GM21367 (cell line): ENCODE measurements around the gene GNAO1.

ENCODE experiments used
- ATAC-seq: cut with Tn5 transposase; IDR thresholded peaks from one replicate; pipeline ENCODE4 v1.9.1; 2021; ENCODE audit not compliant: unreplicated experiment

Gene GNAO1

DNA sequence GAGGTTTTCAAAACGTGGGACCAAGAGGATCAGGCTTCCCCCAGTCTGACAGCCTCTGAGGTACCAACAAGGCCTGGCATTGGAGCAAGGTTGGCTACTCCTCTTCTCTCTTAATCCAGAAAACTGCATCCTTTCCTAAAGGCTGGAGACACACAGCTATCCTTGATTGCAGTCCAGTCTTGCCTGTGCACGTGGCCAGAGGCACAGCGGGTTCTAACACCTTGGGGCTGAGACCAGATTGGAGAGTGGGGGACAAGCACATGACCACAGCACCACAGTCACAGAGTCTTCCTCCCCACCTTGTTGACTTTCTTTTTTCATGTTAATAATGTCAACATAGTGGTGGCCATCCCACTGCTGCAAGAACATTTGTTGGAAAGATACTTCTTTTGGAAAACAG lies 46.9 kb downstream of the GNAO1 start:
- no peak for ATAC-seq

DNA sequence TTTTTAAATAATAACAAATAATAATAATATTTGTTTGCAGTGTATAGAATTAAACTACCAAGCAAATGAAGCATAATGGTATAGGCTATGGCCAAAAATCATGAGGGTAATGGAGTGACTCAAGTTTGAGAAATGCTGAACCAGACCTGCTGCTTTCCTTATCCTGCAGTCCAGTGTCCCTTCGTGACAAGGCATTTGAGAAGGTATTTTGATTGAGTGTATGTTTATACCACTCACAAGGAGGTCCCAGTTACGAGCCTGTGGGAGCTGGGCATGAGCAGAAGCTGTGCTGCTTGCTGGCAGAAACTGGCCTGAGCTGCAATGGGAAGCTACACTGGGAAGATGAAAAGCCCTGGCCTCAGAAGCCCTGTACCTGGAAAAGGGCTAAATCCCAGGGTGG lies 50.3 kb downstream of the GNAO1 start:
- no peak for ATAC-seq

DNA sequence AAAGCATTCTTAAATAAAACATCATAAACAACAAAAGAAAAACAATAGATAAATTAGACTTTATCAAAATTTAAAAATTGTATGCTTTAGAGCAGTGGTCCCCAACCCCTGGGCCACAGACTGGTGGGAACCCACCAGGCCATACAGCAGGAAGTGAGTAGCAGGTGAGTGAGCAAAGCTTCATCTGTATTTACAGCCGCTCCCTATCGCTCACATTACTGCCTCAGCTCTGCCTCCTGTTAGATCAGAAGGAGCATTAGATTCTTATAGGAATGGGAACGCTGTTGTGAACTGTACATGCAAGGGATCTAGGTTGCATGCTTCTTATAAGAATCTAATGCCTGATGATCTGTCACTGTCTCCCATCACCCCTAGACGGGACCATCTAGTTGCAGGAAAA lies 51.5 kb downstream of the GNAO1 start:
- ATAC-seq = no peak

DNA sequence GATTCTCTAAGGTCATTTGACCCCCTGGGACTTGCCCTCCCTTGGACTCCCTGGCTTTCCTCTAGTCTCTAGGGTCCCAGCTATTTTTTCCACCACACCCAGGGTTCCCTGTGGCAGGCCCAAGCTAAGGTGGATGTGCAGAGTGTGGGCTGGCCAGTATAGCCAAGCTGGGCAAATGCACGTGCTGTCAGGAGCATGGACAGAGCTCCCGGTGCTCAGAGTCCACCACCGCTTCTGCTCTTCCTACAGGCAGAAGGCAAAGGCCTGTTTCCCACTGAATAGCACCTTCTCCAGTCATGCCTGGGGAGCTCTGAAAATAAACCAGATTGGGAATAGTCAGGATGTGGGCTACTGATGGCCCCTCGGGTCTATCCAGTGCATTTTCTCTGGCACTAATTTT lies 53.3 kb downstream of the GNAO1 start:
- ATAC-seq = no peak

DNA sequence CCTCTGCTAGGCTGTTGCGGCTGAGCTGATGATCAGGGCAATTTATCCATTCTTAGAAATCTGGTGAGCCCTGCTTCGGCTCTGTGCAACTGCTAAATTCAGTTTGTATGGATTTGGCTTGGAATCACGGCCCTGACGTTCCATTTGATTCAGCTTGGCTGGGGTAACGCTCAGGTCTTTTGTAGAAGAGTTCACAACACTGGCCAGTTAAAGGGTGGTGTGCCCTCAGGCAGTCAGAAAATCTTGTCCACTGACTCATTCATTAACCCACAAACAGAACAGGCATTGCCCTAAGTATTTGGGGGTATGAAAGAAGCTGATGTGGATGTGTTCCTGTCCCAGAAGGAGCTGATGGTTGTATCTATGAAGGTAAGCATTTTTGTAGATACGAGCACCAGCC lies 53.9 kb downstream of the GNAO1 start:
- no peak for ATAC-seq

DNA sequence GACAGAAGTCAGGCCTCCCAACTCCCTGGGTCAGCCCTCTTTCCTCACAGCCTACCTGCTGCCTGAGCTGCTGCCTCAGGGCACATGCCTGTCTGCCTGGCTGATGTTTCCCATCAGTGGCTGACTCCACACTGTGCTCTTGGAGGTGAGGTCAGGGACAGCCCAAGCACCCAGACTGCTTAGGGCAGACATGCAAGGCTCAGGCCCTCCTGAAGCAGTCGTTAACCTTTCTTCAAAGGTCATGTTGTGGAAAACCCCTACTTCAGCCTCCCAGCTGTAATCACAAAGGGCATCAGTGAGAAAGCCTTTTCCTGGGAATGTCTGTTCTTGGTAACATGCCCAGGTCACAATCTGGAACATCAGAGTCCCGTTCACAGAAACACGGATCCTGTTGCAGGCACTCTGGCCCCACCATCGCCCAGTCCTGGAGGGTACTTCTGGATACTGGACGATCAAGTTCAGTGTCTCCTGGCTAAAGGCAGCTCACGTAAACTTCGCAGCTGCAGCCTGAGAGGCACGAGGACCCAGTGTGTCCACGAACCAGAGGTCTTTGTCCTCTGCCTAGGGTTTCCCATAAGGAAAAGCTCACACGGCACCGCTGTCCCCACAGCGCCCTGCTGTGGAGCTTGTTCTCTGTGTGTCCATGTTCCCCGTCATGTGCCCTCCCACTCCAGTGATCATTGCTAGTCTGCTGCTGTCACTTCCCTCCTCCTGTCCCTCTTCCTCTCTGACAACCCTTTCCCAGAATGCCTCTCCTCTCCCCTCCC lies 54.9 kb downstream of the GNAO1 start:
- ATAC-seq = no peak

DNA sequence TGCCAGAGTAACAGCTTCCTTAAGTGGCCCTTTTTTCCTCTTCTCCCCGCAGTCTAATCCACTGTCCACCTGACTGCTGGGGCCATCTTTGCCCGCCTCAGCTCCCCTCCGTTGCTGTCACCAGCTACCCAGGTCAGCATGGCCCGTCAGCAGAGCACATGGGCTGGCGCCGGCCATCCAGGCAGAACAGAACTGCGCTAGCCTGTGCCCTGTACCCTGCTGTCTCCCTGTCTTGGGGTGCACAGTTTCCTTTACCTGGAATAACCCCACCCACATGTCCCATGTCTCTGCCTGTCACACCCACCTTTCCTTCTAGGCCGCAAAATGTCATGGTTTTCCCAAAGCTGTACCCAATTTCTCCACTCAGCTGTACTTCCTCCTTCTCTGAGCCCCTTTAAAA lies 55.7 kb downstream of the GNAO1 start:
- no peak for ATAC-seq

DNA sequence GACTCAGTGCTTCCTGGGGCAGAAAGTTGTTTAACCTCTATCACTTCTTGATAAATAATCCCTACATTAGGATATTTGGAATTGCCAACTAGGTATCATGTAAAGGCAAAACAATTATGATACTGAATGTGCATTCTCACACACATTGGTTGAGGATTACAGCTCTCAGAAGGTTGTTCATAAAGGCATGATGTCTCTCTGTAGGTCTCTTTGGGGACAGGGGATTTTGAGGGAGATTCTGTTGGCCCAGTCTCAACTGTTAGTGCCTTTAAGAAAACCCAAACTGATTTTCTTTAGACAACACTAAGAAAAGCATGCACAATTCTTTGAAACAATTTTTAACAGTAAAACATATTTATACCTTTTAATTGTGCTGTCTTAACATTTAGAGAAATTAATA lies 56.5 kb downstream of the GNAO1 start:
- ATAC-seq = no peak

DNA sequence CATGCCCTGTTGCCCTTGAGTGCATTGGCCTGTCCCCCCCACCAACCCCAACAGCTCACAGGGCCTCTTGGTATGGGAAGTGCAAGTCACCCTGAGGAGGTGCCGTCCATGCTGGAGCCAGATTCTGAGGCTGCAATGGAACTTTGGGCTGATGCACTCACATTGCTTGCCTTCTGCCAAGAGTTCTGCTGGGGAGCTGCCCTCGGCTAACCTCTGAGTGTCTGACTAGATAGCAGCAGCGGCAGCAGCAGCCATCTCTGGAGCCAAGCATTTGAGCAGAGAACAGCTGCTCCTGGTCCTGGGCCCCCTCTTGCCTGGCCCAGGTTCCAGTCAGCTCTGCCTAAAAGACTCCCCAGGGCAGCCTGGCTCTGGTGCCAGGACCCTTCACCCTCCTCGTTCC lies 61.5 kb downstream of the GNAO1 start:
- no peak for ATAC-seq

DNA sequence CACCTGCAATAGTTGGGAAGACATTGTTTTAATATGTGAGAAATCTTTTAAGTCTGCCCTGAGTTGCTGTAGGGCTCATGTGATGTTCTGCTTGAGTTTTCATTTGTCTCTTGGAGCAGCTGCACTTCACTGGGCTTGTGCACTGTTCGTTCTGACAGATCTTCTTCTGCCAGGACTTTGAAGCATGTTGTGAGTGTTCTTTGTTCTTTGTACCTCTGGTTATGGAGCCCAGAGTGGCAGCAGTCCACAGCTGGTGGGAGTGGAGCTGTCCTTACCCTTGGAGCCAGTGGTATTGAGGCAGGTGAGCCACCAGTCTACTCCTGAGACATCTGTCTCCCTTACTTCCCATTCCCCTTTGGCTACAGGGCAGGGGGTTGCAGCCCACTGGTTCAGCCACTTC lies 64.6 kb downstream of the GNAO1 start:
- no peak for ATAC-seq

DNA sequence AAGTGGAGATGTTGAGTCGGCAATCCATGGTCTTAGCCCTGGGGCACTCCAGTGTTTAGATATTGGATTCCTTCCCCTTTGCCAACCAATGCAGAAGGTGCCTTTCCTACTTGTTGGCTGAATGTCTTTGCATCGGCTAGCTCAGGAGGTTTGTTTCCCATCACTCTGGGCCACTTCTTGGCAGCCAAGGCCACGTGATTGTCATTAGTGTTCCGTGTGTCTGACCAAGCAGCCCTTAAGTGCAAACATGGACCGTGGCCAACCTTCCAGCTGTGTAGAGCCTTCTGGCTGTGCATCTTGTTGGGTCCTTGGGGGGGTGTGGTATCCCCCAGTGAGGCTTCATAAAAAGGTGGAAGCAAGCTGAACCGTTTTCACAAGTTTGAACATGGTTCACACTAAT lies 66.0 kb downstream of the GNAO1 start:
- no peak for ATAC-seq

DNA sequence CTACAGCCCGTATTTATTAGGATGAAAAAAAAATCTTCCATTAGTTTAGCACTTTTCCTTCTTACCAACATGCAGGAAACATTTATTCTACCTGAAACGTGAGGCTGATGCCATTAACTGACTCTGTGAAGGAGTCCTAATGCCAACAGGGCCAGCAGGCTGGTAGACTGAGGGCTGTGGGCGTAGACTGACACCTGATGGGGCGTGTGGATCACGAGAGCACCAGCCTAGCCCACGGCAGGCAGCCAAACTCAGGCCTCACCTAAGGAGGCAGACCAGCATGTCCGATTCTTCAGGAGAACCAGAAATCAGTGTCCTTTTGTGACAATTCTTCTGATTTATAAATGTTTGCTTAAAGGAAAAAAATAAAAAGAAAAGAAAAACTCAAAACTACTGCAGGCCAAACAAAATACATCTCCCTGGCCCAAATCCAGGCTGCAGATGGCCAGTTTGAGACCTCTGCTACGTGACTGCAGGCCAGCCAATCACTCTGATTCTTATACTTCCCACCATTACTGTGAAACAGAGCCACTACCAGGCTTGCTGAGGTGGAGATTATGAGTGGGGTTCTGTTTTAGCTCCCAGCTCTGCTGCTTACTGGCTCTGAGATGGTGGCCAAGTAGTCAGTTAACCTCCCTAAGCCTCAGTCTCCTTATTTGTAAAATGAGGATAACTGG lies 66.5 kb downstream of the GNAO1 start:
- no peak for ATAC-seq

DNA sequence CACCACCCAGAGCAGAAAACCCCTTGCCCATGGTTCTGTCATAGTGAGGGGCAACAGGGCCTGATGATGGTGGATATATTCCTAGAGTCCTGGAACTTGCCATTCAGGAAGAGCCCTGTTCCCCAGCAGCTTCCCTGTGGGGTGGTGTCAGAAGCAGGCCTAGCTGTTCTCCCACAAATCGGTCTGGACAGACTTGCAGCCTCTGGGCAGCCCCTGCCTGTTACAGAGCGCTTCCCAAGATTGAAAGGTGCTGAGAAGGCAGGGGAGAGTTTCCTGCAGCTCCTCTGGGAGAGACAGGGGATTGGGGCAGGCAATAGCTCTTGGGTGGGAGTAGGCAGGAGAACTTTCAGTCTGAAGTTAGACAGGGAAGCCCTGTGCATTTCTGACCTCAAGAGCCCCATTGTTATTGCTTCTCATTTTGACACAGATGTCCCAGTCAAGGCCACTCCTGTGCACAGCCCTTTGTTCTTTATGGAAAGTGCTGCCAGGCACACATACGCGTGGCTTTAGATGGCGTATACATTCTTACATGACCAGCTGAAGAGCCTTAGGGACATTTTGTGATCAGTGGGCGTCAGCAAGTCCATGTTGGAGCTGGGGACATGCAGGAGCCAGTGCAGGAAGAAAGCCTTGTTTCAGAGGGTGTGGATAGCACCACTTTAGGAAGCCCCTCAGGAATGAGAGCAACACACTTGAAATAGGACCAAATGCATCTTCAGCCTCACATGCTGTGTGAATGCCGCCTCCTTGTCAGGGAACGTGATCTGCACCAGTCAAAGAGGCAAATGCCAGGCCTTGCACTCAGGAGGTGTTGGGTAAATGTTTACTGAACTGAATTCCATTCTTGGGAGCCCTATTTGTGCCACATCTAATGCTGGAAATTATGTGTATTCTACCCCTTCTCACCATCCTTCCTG lies 67.5 kb downstream of the GNAO1 start:
- ATAC-seq = no peak

DNA sequence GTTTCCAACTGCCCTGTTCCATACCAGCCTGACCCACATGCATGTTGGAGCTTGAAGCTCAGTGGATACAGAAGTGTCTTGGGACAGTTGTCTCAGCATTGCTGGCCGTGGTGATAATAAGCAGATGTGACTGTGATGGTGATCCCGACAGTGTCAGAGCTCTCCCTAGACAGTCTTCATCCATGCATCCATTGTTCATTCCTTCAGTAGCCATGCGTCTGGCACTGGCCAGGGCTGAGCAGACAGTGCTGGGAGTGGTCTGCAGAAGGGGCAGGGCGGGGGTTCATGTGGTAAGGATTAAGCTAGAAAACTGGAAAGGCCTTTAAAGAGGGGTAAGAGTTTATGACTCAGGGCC lies 68.1 kb downstream of the GNAO1 start:
- ATAC-seq = no peak

DNA sequence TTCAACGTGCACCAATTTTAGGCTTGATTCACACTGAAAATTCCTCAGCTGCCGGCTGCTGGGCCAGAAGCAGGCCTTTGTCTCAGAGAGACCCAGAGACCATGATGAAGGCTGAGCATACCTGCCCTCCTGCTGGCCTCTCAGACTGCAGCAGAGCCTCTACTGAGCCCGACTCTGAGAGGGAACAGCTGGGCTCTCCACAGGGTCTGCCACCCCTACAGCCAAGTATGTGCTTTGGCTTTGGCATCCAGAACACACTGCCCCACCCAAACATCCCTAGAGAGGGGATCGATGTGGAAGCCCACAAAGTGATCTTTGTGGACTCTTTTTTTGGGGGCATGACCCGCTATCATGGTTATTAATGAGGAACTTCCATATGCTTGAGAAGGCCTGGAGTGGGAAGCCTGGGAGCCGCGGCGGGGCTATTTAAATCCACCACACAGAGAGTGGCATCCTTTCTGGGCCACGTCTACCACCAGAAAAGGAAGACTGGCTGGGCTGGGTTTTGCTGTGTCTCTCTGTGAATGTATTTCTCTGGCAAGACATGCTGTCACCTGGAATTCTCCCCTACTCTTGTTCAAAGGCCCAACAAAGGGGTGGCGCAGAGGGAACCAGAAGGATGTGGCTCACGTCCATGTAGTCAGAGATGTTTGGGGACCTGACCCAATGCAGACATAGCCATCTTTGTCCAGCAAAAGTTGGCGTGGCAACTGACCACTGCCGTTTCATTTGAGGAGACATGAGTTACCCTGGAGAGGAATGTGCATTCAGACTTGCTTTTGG lies 69.3 kb downstream of the GNAO1 start:
- ATAC-seq = no peak

DNA sequence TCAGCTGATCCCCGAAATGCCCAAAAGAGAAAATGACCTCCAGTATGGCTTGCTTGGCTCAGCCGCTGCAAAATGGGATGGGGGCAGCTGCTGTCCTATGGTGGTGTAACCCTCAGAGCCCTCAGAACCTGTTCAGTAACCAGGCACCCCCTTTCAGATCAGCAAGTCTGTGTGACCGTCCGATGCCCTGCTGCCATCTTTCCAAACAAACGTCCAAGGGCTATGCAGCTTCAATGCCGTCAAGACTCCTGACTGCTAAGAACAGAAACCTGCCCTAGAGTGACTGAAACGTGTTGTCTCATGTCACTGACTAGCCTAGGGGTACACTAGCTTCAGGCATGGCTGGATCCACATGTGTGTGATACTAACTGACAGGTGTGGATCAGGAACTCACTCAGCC lies 70.4 kb downstream of the GNAO1 start:
- ATAC-seq = no peak

DNA sequence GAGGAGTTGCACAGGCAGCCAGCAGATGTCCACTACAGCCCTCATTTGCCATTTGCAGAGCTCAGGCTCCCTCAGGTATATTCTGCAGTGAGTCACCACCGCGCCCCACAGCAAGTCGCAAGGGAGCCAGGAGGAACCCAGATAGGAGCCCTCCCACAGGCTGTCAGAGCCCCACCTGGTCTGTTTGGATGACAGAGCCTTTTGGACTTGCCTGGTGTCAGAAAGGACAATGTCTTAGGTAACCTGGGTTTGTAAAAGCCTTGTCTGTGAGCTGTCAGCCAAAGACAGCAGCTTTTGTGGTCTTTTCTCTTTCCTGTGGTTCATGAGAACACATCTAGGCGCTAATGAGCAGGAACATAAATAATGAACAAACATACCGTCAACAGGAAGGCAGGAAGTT lies 70.9 kb downstream of the GNAO1 start:
- no peak for ATAC-seq

DNA sequence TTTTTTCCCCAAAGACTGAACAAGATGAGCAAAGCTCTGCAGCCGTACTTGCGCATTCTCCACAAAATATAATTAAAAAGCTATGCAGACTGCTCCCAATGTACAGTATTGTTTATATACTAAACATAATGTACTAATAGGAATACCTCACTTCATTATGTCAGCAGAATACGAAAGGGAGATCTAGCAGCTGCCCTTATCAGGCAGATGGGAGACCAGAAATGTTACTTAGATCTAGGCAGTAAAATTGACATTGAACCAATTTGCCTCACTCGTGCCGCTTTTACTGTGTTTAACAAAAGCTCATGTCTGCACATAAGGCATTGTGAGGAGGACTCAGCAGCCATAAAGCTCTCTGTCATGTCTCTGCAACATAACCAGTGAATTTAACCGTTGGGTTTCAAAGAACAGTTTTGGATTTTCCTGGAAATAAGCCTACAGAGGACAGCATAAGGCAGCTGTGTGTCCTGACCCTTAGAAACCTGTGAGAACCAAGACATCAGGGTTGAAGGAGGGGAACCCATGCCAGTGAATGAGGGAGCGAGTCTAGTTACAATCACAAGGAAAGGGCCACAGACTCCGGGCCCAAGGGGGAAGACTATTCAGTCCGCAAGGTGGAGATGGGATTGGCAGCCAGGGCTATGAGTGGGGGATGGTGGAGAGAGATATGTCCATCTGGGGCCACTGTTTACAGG lies 71.4 kb downstream of the GNAO1 start:
- no peak for ATAC-seq

DNA sequence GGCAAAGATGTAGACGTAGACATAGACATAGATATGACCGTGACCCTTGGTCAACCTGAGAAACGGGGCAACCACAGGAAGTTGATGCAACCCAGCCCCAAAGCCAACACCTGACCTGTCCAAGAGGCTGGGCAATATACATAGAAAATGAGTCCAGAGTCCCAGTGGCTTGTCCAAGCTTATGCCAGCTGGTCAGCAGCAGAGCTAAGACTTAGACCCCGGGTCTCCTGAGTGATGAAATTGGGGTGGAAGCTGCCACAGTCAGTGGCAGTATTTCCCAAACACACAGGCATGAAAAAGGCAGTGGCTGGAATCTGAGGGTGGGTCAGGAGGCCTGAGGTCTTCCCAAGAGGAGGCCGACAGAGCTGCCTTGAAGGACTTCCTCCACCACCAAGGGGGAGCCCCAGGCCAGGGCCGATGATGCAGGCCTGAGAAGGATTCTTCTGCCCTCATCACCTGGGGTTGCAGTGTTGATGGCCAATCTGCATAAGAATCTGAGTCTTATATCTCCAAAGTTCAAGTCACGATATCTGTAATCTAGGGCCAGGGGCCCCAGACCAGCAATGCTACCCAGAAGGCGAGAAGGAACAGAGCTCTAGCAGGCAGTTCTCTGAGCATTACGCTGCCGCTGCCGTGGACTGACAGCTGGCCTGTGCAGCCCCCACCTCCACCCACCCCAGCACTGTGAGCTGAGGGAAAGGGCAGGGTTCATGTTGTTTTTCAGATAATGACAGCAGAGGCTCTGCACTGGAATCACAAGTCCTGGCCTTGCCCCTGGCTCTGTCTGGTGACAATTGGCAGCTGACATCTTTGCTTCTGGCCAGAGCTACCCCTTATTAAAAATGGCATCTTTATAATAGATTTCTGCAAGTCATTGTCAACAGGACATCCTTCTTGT lies 72.7 kb downstream of the GNAO1 start:
- ATAC-seq = no peak

DNA sequence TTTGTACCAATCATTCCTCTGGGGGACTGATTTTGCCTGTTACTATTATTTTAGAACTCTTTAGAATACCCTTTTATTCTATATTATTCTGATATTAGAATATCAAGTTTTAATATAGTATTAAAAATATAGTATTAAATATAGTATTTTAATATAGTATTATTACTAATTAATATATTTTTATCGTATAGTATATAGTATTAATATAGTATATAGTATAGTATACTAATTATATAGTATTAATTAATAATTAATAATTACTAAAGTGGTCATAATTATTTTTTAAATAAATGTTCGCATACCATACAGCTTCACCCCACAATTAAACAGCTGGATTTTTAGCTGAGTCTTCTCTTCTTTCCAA lies 73.3 kb downstream of the GNAO1 start:
- ATAC-seq = no peak
